Endothelial cell (in vitro differentiated cells): ENCODE results near the gene RERE. TPM values are rescaled to one million over a fixed set of nuclear protein-coding genes. Genes with fewer than 3 reads are reported as not detected.

Source experiments
- DNase-seq: peaks from one replicate; pipeline ENCODE4 v3.0.0; 2021; ENCODE audit warnings: low spot score
- H3K27ac Mint-ChIP-seq: one replicate; pipeline ENCODE4 v1.8.0; 2021; ENCODE audit warnings: mixed read lengths, inconsistent platforms; ENCODE audit not compliant: unreplicated experiment
- H3K27me3 Mint-ChIP-seq: one replicate; pipeline ENCODE4 v1.8.0; 2021; ENCODE audit warnings: mild to moderate bottlenecking, moderate library complexity, mixed read lengths, inconsistent platforms; ENCODE audit not compliant: unreplicated experiment
- H3K36me3 Mint-ChIP-seq: one replicate; pipeline ENCODE4 v1.8.0; 2021; ENCODE audit warnings: mild to moderate bottlenecking, low read depth, mixed read lengths, inconsistent platforms; ENCODE audit not compliant: unreplicated experiment
- H3K4me1 Mint-ChIP-seq: one replicate; pipeline ENCODE4 v1.8.0; 2021; ENCODE audit warnings: mild to moderate bottlenecking, mixed read lengths, inconsistent platforms; ENCODE audit not compliant: unreplicated experiment
- H3K4me3 Mint-ChIP-seq: one replicate; pipeline ENCODE4 v1.8.0; 2021; ENCODE audit warnings: mild to moderate bottlenecking, mixed read lengths, inconsistent platforms; ENCODE audit not compliant: unreplicated experiment
- H3K9me3 Mint-ChIP-seq: one replicate; pipeline ENCODE4 v1.8.0; 2021; ENCODE audit warnings: mixed read lengths, inconsistent platforms; ENCODE audit not compliant: unreplicated experiment
- total RNA-seq: library from RNA; stranded (reverse); fragmentation: NEBNext Ultra II Directional; extraction: Animal tissue kit (Norgen Biotek cat#: 25700); gene quantifications from one replicate; pipeline ENCODE4 v1.2.1, GENCODE V29; 2021; ENCODE audit not compliant: unreplicated experiment
- TF ChIP-seq, protein P1 (sequence below): fragments of 200-600 bp; sonication (generic); IDR thresholded peaks from one replicate; pipeline ENCODE4 v1.5.0; 2021; ENCODE audit warnings: antibody characterized with exemption; ENCODE audit not compliant: unreplicated experiment

The RERE gene
- total RNA-seq, 1 donor from 2014 or later, result 115 TPM

DNA sequence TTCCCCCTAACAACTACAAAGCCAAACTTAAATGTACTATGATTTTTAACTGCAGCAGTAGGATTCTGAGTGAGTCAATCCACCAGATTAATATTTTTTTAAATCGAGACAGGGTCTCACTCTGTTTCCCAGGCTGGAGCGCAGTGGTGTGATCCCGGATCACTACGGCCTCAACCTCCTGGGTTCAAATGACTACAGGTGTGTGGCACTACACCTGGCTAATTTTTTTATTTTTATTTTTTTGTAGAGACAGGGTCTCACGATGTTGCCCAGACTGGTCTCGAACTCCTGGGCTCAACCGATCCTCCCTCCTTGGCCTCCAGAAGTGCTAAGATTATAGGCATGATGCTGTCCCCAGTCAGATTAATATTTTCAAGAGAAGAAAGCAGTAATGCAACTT lies 411.4 kb downstream of the RERE start:
- Mint-ChIP-seq H3K36me3 (peaks cover 33% of the 10 kb centered on the region), H3K27ac (no peak overlapping the region), H3K9me3 (no peaks in the 10 kb centered on the region), H3K4me1 (peaks cover 25% of the 10 kb centered on the region), H3K27me3 (peaks cover 11% of the 10 kb centered on the region), H3K4me3 (no peak overlapping the region)
- DNase-seq, result no peak
- TF ChIP-seq, protein P1, sequence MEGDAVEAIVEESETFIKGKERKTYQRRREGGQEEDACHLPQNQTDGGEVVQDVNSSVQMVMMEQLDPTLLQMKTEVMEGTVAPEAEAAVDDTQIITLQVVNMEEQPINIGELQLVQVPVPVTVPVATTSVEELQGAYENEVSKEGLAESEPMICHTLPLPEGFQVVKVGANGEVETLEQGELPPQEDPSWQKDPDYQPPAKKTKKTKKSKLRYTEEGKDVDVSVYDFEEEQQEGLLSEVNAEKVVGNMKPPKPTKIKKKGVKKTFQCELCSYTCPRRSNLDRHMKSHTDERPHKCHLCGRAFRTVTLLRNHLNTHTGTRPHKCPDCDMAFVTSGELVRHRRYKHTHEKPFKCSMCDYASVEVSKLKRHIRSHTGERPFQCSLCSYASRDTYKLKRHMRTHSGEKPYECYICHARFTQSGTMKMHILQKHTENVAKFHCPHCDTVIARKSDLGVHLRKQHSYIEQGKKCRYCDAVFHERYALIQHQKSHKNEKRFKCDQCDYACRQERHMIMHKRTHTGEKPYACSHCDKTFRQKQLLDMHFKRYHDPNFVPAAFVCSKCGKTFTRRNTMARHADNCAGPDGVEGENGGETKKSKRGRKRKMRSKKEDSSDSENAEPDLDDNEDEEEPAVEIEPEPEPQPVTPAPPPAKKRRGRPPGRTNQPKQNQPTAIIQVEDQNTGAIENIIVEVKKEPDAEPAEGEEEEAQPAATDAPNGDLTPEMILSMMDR, result no peak

DNA sequence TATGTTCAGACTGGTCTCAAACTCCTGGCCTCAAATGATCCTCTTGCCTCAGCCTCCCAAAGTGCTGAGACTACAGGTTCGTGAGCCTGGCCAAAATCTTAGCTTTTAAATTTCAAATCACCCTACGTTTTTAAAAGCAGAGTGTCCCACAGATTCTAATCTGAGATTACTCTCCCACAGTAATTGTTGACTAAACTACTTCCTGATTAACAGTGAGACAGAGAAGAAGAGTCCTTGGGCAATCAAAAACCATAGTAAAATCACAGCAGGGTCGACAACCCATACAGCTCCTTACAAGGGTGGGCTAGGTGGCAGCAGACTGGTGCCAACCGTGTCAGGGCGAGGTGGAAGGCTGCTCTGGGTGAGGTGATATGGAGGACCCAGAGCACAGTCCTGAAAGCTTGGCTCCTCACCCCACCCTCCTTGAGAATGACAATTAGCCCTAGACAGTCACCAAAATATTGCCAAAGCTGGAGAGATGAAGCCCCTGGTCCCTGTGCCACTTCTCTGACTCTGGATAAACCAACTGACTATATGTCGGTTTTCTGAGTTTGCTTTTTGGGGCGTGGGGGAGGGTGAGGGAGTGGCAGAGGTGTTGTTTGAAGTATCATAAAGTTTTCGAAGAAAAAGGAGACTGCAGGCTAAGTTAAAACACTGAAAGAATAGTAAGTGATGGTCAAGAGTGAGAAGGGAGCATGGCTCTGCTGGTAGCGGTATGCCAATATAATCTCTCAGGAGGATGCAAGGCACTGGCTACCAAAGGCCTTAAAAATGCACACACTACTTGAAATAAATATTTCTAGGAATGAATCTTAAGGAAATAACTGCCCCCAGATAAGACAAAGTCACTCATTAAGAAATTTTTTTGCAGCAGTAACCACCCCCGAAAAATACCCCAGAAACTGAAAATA lies 412.7 kb downstream of the RERE start:
- TF ChIP-seq, protein P1, result no peak
- Mint-ChIP-seq H3K4me1 (peaks cover 20% of the 10 kb centered on the region), H3K27me3 (peaks cover 11% of the 10 kb centered on the region), H3K36me3 (peaks cover 24% of the 10 kb centered on the region), H3K4me3 (peak overlapping the region; percentile 4), H3K9me3 (no peaks in the 10 kb centered on the region), H3K27ac (peak overlapping the region; percentile 58)
- DNase-seq, result no peak

DNA sequence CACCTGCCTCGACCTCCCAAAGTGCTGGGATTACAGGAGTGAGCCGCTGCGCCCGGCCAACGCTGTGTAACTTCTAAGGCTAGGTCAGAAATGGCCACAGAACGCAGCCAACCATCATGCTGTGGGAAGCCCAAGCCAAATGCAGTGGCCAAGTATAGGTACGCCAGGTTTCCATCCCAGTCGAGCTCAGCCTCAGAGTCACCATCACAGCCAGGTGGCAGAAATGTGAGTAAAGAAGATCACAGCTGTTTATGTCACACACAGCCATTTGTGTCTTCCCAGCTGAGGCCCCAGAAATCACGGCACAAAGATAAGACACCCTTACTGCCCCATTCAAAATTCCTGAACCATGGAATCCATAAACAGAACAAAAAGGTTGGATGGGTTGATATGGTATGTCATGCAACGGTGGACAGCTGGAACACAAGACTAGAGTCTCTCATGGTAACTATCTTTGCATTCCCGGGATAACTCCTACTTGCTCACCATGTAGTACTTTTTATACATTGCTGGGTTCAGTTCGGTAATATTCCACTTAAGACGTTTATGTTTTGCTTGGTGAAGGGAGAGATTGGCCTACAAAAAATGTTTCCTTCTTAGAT lies 415.2 kb downstream of the RERE start:
- no peak overlapping the region for H3K4me3 Mint-ChIP-seq
- H3K9me3 Mint-ChIP-seq, result no peaks in the 10 kb centered on the region
- H3K27me3 Mint-ChIP-seq, result peaks cover 7% of the 10 kb centered on the region
- no peak for DNase-seq
- TF ChIP-seq, protein P1, result no peak
- peaks cover 21% of the 10 kb centered on the region for H3K4me1 Mint-ChIP-seq
- H3K36me3 Mint-ChIP-seq, result peaks cover 22% of the 10 kb centered on the region
- H3K27ac Mint-ChIP-seq, result no peak overlapping the region

- Mint-ChIP-seq H3K27ac (no peak overlapping the region), H3K4me3 (no peak overlapping the region), H3K9me3 (no peaks in the 10 kb centered on the region), H3K4me1 (peaks cover 41% of the 10 kb centered on the region), H3K36me3 (peaks cover 22% of the 10 kb centered on the region), H3K27me3 (no peaks in the 10 kb centered on the region)
- TF ChIP-seq, protein P1, result peak; percentile 55
- no peak for DNase-seq
Measured at GRCh38 chr1:8398677-8399076, 418.8 kb downstream of the RERE start.

GRCh38 chr1:8398086-8398485 lies 419.4 kb downstream of the RERE start:
- H3K9me3 Mint-ChIP-seq, result no peaks in the 10 kb centered on the region
- H3K27ac Mint-ChIP-seq, result peak overlapping the region; percentile 77
- no peak overlapping the region for H3K4me3 Mint-ChIP-seq
- no peaks in the 10 kb centered on the region for H3K27me3 Mint-ChIP-seq
- H3K4me1 Mint-ChIP-seq, result peaks cover 41% of the 10 kb centered on the region
- no peak for DNase-seq
- peaks cover 25% of the 10 kb centered on the region for H3K36me3 Mint-ChIP-seq
- TF ChIP-seq, protein P1, result no peak
